ENCODE results near the gene CEP128.

- TF ChIP-seq GATA2 (IDR thresholded peaks at IDR 0.05; ENCODE audit: low read depth, low read length) (no peak), GATA3 (IDR thresholded peaks at IDR 0.05; ENCODE audit: low read depth, low read length) (no peak)
Measured at GRCh38 chr14:80494769-80495168, 446.8 kb downstream of the CEP128 start.

Data from SH-SY5Y (cell line).